Measurements from ENCODE around the gene ZNF334. TPM values are rescaled to one million over a fixed set of nuclear protein-coding genes. Genes with fewer than 3 reads are reported as not detected.

Gene ZNF334
- total and polyA plus RNA-seq, 10 donors: 1.2 to 4.5 (median 2.2) TPM

DNA sequence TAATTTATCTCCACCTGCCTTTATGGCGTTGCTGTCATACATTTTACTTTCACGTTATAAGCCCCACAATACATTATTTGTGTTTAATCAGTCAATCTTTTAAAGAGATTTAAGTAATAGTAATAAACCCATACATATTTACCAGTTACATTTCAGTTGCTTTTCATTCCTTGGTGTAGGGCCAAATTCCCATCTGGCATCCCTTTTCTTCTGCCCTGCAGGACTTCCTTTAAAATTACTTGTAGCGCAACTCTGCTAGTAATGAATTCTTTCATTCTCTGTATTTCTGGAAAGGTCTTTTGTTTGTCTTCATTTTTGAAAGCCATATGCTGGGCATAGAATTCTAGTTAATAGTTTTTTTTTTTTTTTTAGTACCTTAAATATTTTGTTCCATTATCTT is 24.9 kb downstream of the ZNF334 start:
- Histone ChIP-seq H3K9me3 (no peaks in the 10 kb centered on the region), H3K27me3 (replicated peaks in 1 of 7) (peaks cover 0 to 54% (median 0%) of the 10 kb centered on the region in 7 donors), H3K36me3 (no peaks in the 10 kb centered on the region), H3K4me3 (no peak overlapping the region), H3K4me1 (no peaks in the 10 kb centered on the region), H3K27ac (no peak overlapping the region)
- intact Hi-C loops (cut with DNase I; ENCODE audit: low total_unique reads): no loop called here
- WGBS, 5 donors: 72 to 91% (median 80%) methylated on average over 3 of the region's 3 CpGs
- no peak for DNase-seq
- TF ChIP-seq POLR2AphosphoS5 (IDR thresholded peaks at IDR 0.05): no peak
- no peak for TF ChIP-seq POLR2A (IDR thresholded peaks at IDR 0.05)
- TF ChIP-seq, protein P1, sequence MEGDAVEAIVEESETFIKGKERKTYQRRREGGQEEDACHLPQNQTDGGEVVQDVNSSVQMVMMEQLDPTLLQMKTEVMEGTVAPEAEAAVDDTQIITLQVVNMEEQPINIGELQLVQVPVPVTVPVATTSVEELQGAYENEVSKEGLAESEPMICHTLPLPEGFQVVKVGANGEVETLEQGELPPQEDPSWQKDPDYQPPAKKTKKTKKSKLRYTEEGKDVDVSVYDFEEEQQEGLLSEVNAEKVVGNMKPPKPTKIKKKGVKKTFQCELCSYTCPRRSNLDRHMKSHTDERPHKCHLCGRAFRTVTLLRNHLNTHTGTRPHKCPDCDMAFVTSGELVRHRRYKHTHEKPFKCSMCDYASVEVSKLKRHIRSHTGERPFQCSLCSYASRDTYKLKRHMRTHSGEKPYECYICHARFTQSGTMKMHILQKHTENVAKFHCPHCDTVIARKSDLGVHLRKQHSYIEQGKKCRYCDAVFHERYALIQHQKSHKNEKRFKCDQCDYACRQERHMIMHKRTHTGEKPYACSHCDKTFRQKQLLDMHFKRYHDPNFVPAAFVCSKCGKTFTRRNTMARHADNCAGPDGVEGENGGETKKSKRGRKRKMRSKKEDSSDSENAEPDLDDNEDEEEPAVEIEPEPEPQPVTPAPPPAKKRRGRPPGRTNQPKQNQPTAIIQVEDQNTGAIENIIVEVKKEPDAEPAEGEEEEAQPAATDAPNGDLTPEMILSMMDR (IDR thresholded peaks at IDR 0.05 in 8 of 11, conservative IDR thresholded peaks at IDR 0.05 in 3 of 11): no peak

DNA sequence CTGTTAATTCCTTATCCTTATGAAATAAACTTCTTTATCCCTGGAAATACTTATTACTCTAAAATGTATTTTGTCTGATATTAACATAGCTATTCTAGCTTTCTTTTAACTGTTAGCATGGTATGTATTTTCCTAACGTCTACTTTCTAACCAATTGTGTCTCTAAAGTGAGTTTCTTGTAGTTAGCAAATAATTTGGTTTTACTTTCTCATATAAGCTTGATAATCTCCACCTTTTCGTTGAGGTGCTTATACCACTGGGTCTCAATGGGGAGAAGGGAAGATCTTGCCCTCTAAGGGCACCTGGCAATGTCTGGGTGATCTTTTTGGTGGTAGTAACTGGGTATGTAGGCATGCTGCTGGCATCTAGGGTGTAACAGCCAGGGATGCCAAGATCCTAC is 25.7 kb downstream of the ZNF334 start:
- Histone ChIP-seq H3K9me3 (no peaks in the 10 kb centered on the region), H3K4me3 (no peak overlapping the region), H3K36me3 (no peaks in the 10 kb centered on the region), H3K27ac (no peak overlapping the region), H3K27me3 (replicated peaks in 1 of 7) (peaks cover 0 to 54% (median 0%) of the 10 kb centered on the region in 7 donors), H3K4me1 (no peaks in the 10 kb centered on the region)
- 67 to 77% (median 71%) methylated on average over 2 of the region's 2 CpGs for WGBS, 5 donors
- intact Hi-C loops (cut with DNase I; ENCODE audit: low total_unique reads): no loop called here
- TF ChIP-seq POLR2AphosphoS5 (IDR thresholded peaks at IDR 0.05) (no peak), POLR2A (IDR thresholded peaks at IDR 0.05) (no peak)
- TF ChIP-seq, protein P1 (IDR thresholded peaks at IDR 0.05 in 8 of 11, conservative IDR thresholded peaks at IDR 0.05 in 3 of 11): no peak
- DNase-seq: no peak

GRCh38 chr20:46485431-46485830 is 27.9 kb downstream of the ZNF334 start:
- no peak overlapping the region for H3K27ac ChIP-seq
- H3K9me3 ChIP-seq: no peaks in the 10 kb centered on the region
- H3K4me1 ChIP-seq: no peaks in the 10 kb centered on the region
- DNase-seq: no peak
- intact Hi-C loops (cut with DNase I; ENCODE audit: low total_unique reads): no loop called here
- H3K27me3 ChIP-seq (replicated peaks in 1 of 7): peaks cover 0 to 49% (median 0%) of the 10 kb centered on the region in 7 donors
- no peak overlapping the region for H3K4me3 ChIP-seq
- no peak for TF ChIP-seq POLR2A (IDR thresholded peaks at IDR 0.05)
- TF ChIP-seq POLR2AphosphoS5 (IDR thresholded peaks at IDR 0.05): no peak
- TF ChIP-seq, protein P1 (IDR thresholded peaks at IDR 0.05 in 8 of 11, conservative IDR thresholded peaks at IDR 0.05 in 3 of 11): no peak
- H3K36me3 ChIP-seq: no peaks in the 10 kb centered on the region
- WGBS, 5 donors: 64 to 84% (median 71%) methylated on average over 4 of the region's 4 CpGs

GRCh38 chr20:46484954-46485353 is 28.4 kb downstream of the ZNF334 start:
- Histone ChIP-seq H3K4me1 (no peaks in the 10 kb centered on the region), H3K27ac (no peak overlapping the region), H3K4me3 (no peak overlapping the region), H3K27me3 (replicated peaks in 1 of 7) (peaks cover 0 to 47% (median 0%) of the 10 kb centered on the region in 7 donors), H3K9me3 (no peaks in the 10 kb centered on the region), H3K36me3 (no peaks in the 10 kb centered on the region)
- intact Hi-C loops (cut with DNase I; ENCODE audit: low total_unique reads): no loop called here
- no peak for DNase-seq
- TF ChIP-seq, protein P1 (IDR thresholded peaks at IDR 0.05 in 8 of 11, conservative IDR thresholded peaks at IDR 0.05 in 3 of 11): no peak
- TF ChIP-seq POLR2AphosphoS5 (IDR thresholded peaks at IDR 0.05) (no peak), POLR2A (IDR thresholded peaks at IDR 0.05) (no peak)
- 58 to 85% (median 64%) methylated on average over 3 of the region's 3 CpGs for WGBS, 5 donors
